A549 treated with CpdA at 1 μM for 4 hours (cell line): ENCODE measurements around the gene C5AR1. TPM values are rescaled to one million over a fixed set of nuclear protein-coding genes. Genes with fewer than 3 reads are reported as not detected.

Experiments used
- total RNA-seq: library from RNA; stranded (reverse); fragments of 200-300 nt; extraction: Qiagen RNA extraction; gene quantifications from 5 replicates; pipeline ENCODE4 v1.2.3, GENCODE V29; 2022; ENCODE audit warnings: low read depth

C5AR1 gene
- 0.85 to 2.0 TPM (median 1.6 TPM) in 5 replicates for total RNA-seq

DNA sequence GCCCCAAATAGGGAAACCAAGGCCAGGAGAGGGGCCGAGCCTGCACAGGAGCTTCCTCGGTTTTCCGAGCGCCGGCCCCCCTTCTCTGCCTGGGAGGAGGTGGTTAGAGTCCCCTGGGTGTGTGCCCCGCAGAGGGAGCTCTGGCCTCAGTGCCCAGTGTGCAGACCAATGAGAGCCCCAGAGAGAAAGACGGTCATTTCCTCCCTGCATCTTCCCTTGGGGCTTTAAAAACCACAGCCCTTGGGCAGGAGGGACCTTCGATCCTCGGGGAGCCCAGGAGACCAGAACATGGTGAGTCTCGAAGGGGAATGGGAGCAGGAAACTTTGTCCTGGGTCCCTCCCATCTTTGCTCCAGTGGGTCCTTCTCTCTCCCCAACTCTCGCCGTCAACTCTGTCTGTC lies at the start of gene C5AR1:
Gene C5AR1, plus strand, starts transcription at position 254 of the 400 bp plus-strand sequence. Its CDS starts 35 bp downstream, at position 289.

DNA sequence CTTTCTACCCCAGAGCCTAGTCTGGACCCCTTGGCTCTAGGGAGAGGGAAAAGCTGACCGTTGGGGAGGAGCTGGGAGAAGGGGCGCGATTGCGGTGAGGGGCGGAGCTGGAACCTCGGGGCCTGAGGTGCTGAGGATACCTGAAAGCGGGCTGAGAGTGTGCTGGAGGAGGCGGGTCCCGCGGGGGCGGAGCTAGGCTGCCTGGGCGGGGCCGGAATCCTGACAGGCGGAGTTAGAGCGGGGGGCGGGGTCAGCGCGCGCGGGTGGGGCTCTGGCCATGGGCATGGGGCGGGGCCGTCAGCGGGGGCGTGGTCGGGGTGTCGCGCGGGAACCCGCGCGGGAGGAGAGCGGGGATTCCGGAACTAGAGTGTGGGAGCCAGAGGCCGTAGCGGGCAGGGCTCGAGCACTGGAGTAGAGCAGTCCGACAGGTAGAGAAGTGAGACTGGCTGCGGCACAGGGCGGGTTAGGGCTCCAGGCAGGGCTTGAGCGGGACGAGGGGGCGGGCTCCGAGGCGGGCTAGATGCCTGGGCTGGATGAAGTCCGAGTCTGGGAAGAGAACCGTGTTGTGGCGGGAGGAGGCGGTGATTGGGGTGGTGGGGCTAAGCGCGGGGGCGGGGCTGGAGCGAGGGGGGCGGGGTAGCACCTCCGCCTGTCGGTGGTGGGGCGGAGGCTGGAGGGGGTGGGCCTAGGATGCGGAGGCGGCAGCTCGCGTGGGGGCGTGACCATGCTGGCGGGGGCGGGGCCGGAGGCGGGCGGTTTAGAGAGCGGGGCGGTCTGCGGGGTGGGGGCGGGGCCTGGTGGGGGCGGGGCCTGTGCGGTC lies 35.4 kb upstream of the C5AR1 start, which contains the start of gene INAFM1:
Gene INAFM1, plus strand, starts transcription at position 815 of the 820 bp plus-strand sequence. CDS start 35 bp downstream, outside the sequence.

DNA sequence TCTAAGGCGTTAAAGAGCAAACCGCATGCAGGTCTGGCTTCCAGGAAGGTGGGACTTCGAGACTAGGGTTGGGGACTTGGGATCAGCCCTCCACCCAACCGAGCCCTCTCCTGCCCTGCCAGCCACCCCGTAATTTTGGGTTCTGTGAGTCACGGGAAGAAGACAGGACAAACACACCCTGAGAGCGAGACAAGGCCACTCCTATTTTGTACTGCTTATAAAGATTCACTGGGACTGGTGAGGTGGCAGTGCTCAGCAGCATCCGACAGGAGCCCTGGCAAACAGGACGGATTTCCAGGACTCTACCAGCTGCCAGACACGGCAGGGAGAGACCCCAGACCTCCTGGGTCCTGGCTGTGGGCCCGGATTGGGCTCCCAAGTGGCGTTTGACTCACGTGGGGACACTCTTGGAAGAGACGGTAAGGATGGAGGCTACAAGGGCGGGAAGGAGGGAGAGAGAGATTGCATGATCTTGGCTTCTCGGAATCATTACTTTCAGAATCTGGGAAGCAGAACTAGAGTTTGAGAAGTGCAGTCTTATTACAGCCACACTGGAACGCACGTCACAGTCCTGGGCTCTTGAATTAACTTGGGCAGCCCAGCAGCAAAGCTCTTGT lies 22.4 kb downstream of the C5AR1 start, which contains the start of gene C5AR2:
Gene C5AR2, plus strand, starts transcription at position 245 of the 617 bp plus-strand sequence. CDS start 8,625 bp downstream, outside the sequence.

DNA sequence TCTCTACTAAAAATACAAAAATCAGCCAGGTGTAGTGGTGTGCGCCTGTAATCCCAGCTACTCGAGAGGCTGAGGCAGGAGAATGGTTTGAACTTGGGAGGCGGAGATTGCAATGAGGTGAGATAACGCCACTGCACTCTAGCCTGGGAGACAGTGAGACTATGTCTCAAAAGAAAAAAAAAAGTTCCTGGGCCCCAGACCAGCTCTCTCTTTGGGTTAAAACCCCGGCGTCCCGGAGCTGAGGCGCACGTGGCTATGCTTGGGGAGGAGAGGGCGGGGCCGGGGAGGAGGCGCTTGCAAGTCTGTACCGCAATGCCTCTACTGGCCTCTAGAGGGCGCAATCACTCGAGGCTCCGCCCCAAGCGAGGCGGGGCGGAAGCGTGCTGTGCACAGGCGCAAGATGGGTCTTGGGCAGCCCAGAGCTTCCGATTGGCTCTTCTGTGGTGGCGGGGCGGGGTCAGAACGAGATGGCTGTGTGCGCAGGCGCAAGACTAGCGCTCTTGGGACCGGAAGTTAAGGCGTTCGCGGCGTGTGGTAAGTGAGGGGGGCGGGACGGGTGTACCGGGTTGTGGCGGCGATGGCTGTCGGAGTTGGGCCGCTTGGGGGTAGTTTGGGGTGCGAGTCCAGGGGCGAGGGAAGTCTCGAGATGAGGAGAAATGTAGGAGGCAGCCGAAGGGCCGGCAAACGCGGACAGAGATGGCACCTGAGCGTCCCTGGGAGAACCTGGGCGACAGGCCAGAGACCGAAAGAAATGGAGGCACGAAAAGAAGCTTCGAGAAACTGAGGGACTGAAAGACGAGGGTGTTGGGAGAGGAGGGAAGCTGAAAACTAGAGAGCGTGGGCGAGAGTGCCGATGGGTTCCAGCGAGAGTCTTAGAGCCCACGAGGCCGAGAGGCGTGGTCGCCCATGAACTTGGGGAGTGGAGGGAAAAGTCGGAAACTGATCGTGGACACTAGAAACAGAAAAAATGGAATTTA lies 39.4 kb downstream of the C5AR1 start, which contains the start of gene DHX34:
Gene DHX34, plus strand, starts transcription at position 497 of the 977 bp plus-strand sequence. CDS start 3,716 bp downstream, outside the sequence.

Other genes with a start within 250 kb of the C5AR1 start
- 17.4 to 22.8 TPM (median 20.3 TPM) in 5 replicates for gene ZC3H4, start 196.1 kb upstream of the C5AR1 start, total RNA-seq
- gene SAE1, start 179.0 kb upstream of the C5AR1 start, total RNA-seq = 197 to 234 TPM (median 214 TPM) in 5 replicates
- 19.6 to 33.8 TPM (median 30.8 TPM) in 5 replicates for gene BBC3, start 78.7 kb upstream of the C5AR1 start, total RNA-seq
- 22.8 to 25.2 TPM (median 24.8 TPM) in 5 replicates for gene CCDC9, start 53.3 kb upstream of the C5AR1 start, total RNA-seq
- 5.0 to 10.3 TPM (median 9.9 TPM) in 5 replicates for gene INAFM1, start 35.0 kb upstream of the C5AR1 start, total RNA-seq
- gene C5AR2, start 22.3 kb downstream of the C5AR1 start, total RNA-seq = 0.52 to 1.2 TPM (median 0.86 TPM) in 5 replicates
- gene DHX34, start 39.5 kb downstream of the C5AR1 start, total RNA-seq = 25.9 to 37.1 TPM (median 34.8 TPM) in 5 replicates
- gene MEIS3, start 109.7 kb downstream of the C5AR1 start, total RNA-seq = 29.4 to 41.7 TPM (median 34.2 TPM) in 5 replicates
- gene SLC8A2, start 162.0 kb downstream of the C5AR1 start, total RNA-seq = 0.15 to 0.48 TPM (median 0.22 TPM) in 5 replicates
- 17.4 to 21.6 TPM (median 18.4 TPM) in 5 replicates for gene KPTN, start 174.4 kb downstream of the C5AR1 start, total RNA-seq
- gene NAPA, start 205.2 kb downstream of the C5AR1 start, total RNA-seq = 86.1 to 111 TPM (median 95.8 TPM) in 5 replicates